ENCODE results near the gene GRAP.
"Not testable (repeated sequence)": the region's sequence is repeated elsewhere in the genome, so short reads cannot be mapped to it uniquely, and the experiment has no call there.

Gene GRAP

GRCh38 chr17:19023209-19023999 is 23.4 kb downstream of the GRAP start:
- peaks cover 6% of the 10 kb centered on the region for H3K4me1 ChIP-seq (ENCODE audit: control insufficient read depth, insufficient read depth, low read length, unreplicated experiment)
- no peaks in the 10 kb centered on the region for H3K79me2 ChIP-seq (ENCODE audit: control insufficient read depth, insufficient read depth, low read length, unreplicated experiment)
- H2AFZ ChIP-seq (ENCODE audit: low read length, unreplicated experiment) = no peak overlapping the region
- H3K27me3 ChIP-seq (ENCODE audit: insufficient read depth, low read length) = no peaks in the 10 kb centered on the region
- no peak overlapping the region for H3K27ac ChIP-seq (ENCODE audit: low read depth, low read length)
- H3K4me3 ChIP-seq (ENCODE audit: low read depth, low read length) = no peak overlapping the region
- no peaks in the 10 kb centered on the region for H3K36me3 ChIP-seq (ENCODE audit: insufficient read depth, low read length)

- no peak overlapping the region for H3K27ac ChIP-seq (ENCODE audit: low read depth, low read length)
- H3K36me3 ChIP-seq (ENCODE audit: insufficient read depth, low read length) = no peaks in the 10 kb centered on the region
- H3K4me1 ChIP-seq (ENCODE audit: control insufficient read depth, insufficient read depth, low read length, unreplicated experiment) = peaks cover 6% of the 10 kb centered on the region
- no peaks in the 10 kb centered on the region for H3K27me3 ChIP-seq (ENCODE audit: insufficient read depth, low read length)
- H3K4me3 ChIP-seq (ENCODE audit: low read depth, low read length) = no peak overlapping the region
- H2AFZ ChIP-seq (ENCODE audit: low read length, unreplicated experiment) = no peak overlapping the region
- no peaks in the 10 kb centered on the region for H3K79me2 ChIP-seq (ENCODE audit: control insufficient read depth, insufficient read depth, low read length, unreplicated experiment)
Measured at GRCh38 chr17:19022747-19023146, 24.0 kb downstream of the GRAP start.

- no peaks in the 10 kb centered on the region for H3K79me2 ChIP-seq (ENCODE audit: control insufficient read depth, insufficient read depth, low read length, unreplicated experiment)
- H3K4me3 ChIP-seq (ENCODE audit: low read depth, low read length) = no peak overlapping the region
- H3K27ac ChIP-seq (ENCODE audit: low read depth, low read length) = no peak overlapping the region
- no peaks in the 10 kb centered on the region for H3K36me3 ChIP-seq (ENCODE audit: insufficient read depth, low read length)
- no peaks in the 10 kb centered on the region for H3K27me3 ChIP-seq (ENCODE audit: insufficient read depth, low read length)
- H3K4me1 ChIP-seq (ENCODE audit: control insufficient read depth, insufficient read depth, low read length, unreplicated experiment) = peaks cover 6% of the 10 kb centered on the region
- no peak overlapping the region for H2AFZ ChIP-seq (ENCODE audit: low read length, unreplicated experiment)
Measured at GRCh38 chr17:19022128-19022527, 24.6 kb downstream of the GRAP start.

GRCh38 chr17:19021622-19022083 is 25.1 kb downstream of the GRAP start:
- Histone ChIP-seq H3K27me3 (ENCODE audit: insufficient read depth, low read length) (no peaks in the 10 kb centered on the region), H3K4me1 (ENCODE audit: control insufficient read depth, insufficient read depth, low read length, unreplicated experiment) (peaks cover 6% of the 10 kb centered on the region), H3K36me3 (ENCODE audit: insufficient read depth, low read length) (no peaks in the 10 kb centered on the region), H3K27ac (ENCODE audit: low read depth, low read length) (no peak overlapping the region), H3K4me3 (ENCODE audit: low read depth, low read length) (no peak overlapping the region), H3K79me2 (ENCODE audit: control insufficient read depth, insufficient read depth, low read length, unreplicated experiment) (no peaks in the 10 kb centered on the region), H2AFZ (ENCODE audit: low read length, unreplicated experiment) (no peak overlapping the region)

DNA sequence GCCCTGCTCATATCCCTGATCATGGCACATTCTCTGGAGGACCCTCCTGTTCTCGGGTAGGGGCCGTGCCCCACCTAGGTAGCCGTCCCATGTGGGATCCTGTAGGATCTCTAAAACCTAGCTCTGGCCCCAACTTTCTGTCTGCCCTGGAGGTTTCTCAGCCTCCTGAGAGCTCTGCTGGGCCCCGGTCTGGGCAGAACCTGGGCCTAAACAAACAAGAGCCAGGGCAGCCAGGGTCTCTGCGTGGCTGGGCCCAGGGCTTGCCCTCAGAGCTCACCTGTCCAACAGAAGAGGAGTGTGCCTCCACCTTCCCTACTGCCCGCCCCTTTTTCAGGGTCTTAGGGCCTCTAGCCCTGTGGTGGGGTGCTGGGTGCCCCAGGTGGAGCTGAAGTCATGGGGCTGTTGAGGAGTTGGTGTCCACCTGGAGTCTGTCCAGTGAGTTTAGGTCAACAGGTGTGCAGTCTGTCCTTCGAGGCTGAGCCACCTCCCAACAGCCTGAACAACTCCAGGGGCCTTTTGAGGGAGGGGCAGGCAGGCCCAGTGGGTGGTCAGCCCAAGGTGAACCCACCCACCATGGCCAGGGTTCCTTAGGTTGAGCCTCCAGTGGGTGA is 25.6 kb downstream of the GRAP start:
- H2AFZ ChIP-seq (ENCODE audit: low read length, unreplicated experiment); H3K4me3 ChIP-seq (ENCODE audit: low read depth, low read length); H3K27ac ChIP-seq (ENCODE audit: low read depth, low read length); H3K27me3 ChIP-seq (ENCODE audit: insufficient read depth, low read length); H3K79me2 ChIP-seq (ENCODE audit: control insufficient read depth, insufficient read depth, low read length, unreplicated experiment); H3K4me1 ChIP-seq (ENCODE audit: control insufficient read depth, insufficient read depth, low read length, unreplicated experiment); H3K36me3 ChIP-seq (ENCODE audit: insufficient read depth, low read length): not testable (repeated sequence)

GRCh38 chr17:19020016-19020415 is 26.7 kb downstream of the GRAP start:
- no peak overlapping the region for H3K4me3 ChIP-seq (ENCODE audit: low read depth, low read length)
- no peak overlapping the region for H2AFZ ChIP-seq (ENCODE audit: low read length, unreplicated experiment)
- H3K36me3 ChIP-seq (ENCODE audit: insufficient read depth, low read length) = no peaks in the 10 kb centered on the region
- no peaks in the 10 kb centered on the region for H3K79me2 ChIP-seq (ENCODE audit: control insufficient read depth, insufficient read depth, low read length, unreplicated experiment)
- no peaks in the 10 kb centered on the region for H3K27me3 ChIP-seq (ENCODE audit: insufficient read depth, low read length)
- no peak overlapping the region for H3K27ac ChIP-seq (ENCODE audit: low read depth, low read length)
- H3K4me1 ChIP-seq (ENCODE audit: control insufficient read depth, insufficient read depth, low read length, unreplicated experiment) = peaks cover 6% of the 10 kb centered on the region

DNA sequence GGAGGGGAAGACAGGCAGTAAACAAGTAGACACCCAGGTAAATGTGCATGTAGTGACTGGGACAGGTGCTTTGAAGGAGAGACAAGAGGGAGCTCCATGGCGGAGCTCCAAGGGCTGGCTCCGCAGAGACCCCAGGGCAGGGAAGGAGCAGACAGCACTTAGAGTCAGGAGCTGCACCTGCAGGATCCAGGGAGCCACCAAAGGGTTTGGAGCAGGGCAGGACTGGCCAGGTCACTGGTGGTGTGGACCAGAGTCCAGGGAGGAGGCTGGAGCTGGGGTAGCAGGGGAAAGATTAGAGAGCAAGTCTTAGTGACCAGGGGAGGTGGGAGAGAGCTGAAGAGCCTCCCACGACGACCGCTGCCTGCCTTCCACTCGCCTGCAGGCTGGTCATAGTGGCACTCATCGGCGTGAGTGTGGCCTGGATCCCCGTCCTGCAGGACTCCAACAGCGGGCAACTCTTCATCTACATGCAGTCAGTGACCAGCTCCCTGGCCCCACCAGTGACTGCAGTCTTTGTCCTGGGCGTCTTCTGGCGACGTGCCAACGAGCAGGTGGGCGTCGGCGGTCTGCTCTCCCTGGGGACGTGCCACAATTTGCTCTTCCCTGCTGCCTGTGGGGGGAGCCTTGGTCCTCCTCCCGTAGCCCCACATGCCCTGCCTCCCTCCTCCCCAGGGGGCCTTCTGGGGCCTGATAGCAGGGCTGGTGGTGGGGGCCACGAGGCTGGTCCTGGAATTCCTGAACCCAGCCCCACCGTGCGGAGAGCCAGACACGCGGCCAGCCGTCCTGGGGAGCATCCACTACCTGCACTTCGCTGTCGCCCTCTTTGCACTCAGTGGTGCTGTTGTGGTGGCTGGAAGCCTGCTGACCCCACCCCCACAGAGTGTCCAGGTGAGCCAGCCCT is 27.5 kb downstream of the GRAP start:
- Histone ChIP-seq H3K79me2 (ENCODE audit: control insufficient read depth, insufficient read depth, low read length, unreplicated experiment) (no peaks in the 10 kb centered on the region), H3K4me1 (ENCODE audit: control insufficient read depth, insufficient read depth, low read length, unreplicated experiment) (no peaks in the 10 kb centered on the region), H3K27me3 (ENCODE audit: insufficient read depth, low read length) (no peaks in the 10 kb centered on the region), H3K36me3 (ENCODE audit: insufficient read depth, low read length) (no peaks in the 10 kb centered on the region), H3K4me3 (ENCODE audit: low read depth, low read length) (no peak overlapping the region), H3K27ac (ENCODE audit: low read depth, low read length) (no peak overlapping the region), H2AFZ (ENCODE audit: low read length, unreplicated experiment) (no peak overlapping the region)

DNA sequence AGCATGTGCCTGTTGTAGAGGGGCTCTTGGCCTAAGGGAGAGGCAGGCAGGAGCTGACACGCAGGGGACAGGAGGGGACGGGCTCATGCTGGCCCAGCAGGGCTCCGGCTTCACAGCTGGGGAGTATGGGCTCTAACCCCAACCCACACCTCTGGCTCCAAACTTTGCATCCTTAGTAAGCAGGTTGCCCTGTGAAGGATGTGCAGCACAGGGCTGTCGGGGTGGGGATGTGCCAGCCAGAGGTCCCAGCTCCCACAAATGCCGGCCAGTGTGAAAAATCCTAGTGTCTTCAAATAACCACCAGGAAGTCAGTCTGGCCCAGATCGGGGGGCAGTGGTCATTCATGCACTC is 28.2 kb downstream of the GRAP start:
- Histone ChIP-seq H3K27me3 (ENCODE audit: insufficient read depth, low read length) (no peaks in the 10 kb centered on the region), H3K4me1 (ENCODE audit: control insufficient read depth, insufficient read depth, low read length, unreplicated experiment) (no peaks in the 10 kb centered on the region), H3K79me2 (ENCODE audit: control insufficient read depth, insufficient read depth, low read length, unreplicated experiment) (no peaks in the 10 kb centered on the region), H3K27ac (ENCODE audit: low read depth, low read length) (no peak overlapping the region), H3K36me3 (ENCODE audit: insufficient read depth, low read length) (no peaks in the 10 kb centered on the region), H3K4me3 (ENCODE audit: low read depth, low read length) (no peak overlapping the region), H2AFZ (ENCODE audit: low read length, unreplicated experiment) (no peak overlapping the region)

- Histone ChIP-seq H2AFZ (ENCODE audit: low read length, unreplicated experiment) (no peak overlapping the region), H3K27ac (ENCODE audit: low read depth, low read length) (no peak overlapping the region), H3K79me2 (ENCODE audit: control insufficient read depth, insufficient read depth, low read length, unreplicated experiment) (no peaks in the 10 kb centered on the region), H3K36me3 (ENCODE audit: insufficient read depth, low read length) (no peaks in the 10 kb centered on the region), H3K4me3 (ENCODE audit: low read depth, low read length) (no peak overlapping the region), H3K27me3 (ENCODE audit: insufficient read depth, low read length) (no peaks in the 10 kb centered on the region), H3K4me1 (ENCODE audit: control insufficient read depth, insufficient read depth, low read length, unreplicated experiment) (no peaks in the 10 kb centered on the region)
Measured at GRCh38 chr17:19017804-19018599, 28.8 kb downstream of the GRAP start.

DNA sequence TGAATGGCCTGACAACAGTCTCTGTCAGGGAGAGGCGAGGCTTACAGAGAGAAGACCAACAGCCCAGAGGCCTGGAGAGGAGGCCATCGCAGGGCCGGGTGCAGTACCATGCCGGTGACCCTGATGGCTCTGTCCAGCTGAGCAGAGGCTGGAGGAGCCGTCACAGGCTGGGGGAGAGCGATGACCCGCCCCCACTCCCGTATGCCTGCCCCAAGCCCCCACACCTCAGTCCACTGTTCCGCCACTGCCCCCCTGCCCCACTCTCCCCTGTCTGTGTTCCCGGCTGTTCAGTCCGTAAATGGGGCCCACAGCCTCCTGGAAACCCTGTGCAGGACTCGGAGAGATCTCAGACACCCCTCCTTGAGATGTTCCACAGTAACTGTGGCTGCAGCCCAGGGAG is 29.4 kb downstream of the GRAP start:
- no peak overlapping the region for H3K27ac ChIP-seq (ENCODE audit: low read depth, low read length)
- no peaks in the 10 kb centered on the region for H3K4me1 ChIP-seq (ENCODE audit: control insufficient read depth, insufficient read depth, low read length, unreplicated experiment)
- H3K36me3 ChIP-seq (ENCODE audit: insufficient read depth, low read length) = no peaks in the 10 kb centered on the region
- no peak overlapping the region for H3K4me3 ChIP-seq (ENCODE audit: low read depth, low read length)
- H2AFZ ChIP-seq (ENCODE audit: low read length, unreplicated experiment) = no peak overlapping the region
- no peaks in the 10 kb centered on the region for H3K27me3 ChIP-seq (ENCODE audit: insufficient read depth, low read length)
- H3K79me2 ChIP-seq (ENCODE audit: control insufficient read depth, insufficient read depth, low read length, unreplicated experiment) = no peaks in the 10 kb centered on the region
